ENCODE data around the gene SH3GL2.
"Not testable (repeated sequence)": the region's sequence is repeated elsewhere in the genome, so short reads cannot be mapped to it uniquely, and the experiment has no call there.

Gene SH3GL2

DNA sequence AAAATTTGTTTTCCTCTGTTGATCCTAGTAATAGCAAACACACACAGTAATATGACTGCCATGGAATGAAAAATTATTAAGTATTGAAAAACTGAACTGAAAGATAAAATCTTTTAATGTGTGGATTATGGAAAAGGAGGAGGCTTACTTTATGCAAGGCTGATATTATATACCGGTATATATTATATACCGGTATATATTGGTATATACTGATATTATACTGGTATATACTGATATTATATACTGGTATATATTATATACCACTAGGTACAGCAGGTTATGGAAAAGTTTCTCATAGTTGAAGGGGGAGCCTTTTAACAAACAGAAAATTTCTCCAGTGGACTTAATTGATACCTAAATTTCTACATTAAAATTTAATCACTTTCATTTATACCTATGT lies 181.4 kb downstream of the SH3GL2 start:
- DNase-seq: no peak

- DNase-seq: no peak
Observed at GRCh38 chr9:17761984-17762676, 183.3 kb downstream of the SH3GL2 start.

- DNase-seq: no peak
Observed at GRCh38 chr9:17764306-17764705, 185.4 kb downstream of the SH3GL2 start.

GRCh38 chr9:17765131-17765530 lies 186.3 kb downstream of the SH3GL2 start:
- DNase-seq: not testable (repeated sequence)

GRCh38 chr9:17772223-17772622 lies 193.4 kb downstream of the SH3GL2 start:
- no peak for DNase-seq

GRCh38 chr9:17775656-17776055 lies 196.8 kb downstream of the SH3GL2 start:
- no peak for DNase-seq

GRCh38 chr9:17776735-17777134 lies 197.9 kb downstream of the SH3GL2 start:
- DNase-seq: no peak

- no peak for DNase-seq
Observed at GRCh38 chr9:17777465-17777864, 198.6 kb downstream of the SH3GL2 start.

- no peak for DNase-seq
Observed at GRCh38 chr9:17782430-17783149, 203.7 kb downstream of the SH3GL2 start.

DNA sequence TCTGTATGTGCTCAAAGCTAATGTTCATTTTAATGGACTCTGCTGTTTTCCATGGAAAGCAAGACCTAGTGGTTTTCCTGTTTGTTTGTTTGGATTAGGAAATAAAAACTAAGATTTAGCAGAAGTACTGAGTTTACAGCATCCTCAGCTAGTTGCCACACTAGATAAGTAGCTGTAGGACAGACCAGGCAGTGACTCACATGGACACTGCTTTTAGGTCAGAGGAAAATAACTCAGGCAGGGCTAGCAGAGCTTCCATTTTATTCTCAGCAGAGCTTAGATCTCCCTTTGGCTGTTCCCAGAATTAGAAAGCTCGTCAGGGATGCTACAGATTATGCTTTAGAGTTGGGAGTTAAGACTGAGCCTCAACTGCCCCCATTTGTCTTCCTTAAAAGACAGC lies 204.4 kb downstream of the SH3GL2 start:
- DNase-seq: no peak

DNA sequence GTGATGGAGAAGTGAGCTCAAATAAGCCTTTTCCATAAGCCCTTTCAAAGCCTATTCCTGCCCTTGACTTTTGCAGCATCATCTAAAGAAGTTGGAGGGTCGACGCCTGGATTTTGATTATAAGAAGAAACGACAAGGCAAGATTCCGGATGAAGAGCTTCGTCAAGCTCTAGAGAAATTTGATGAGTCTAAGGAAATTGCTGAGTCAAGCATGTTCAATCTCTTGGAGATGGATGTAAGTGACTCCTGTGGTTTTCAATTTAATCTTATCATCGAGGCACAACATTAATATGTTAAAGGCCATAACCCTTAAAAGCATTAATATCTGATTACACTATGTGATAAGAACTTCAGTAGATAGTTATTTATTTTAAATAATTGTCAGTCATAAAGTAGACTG lies 210.4 kb downstream of the SH3GL2 start:
- DNase-seq: no peak

DNA sequence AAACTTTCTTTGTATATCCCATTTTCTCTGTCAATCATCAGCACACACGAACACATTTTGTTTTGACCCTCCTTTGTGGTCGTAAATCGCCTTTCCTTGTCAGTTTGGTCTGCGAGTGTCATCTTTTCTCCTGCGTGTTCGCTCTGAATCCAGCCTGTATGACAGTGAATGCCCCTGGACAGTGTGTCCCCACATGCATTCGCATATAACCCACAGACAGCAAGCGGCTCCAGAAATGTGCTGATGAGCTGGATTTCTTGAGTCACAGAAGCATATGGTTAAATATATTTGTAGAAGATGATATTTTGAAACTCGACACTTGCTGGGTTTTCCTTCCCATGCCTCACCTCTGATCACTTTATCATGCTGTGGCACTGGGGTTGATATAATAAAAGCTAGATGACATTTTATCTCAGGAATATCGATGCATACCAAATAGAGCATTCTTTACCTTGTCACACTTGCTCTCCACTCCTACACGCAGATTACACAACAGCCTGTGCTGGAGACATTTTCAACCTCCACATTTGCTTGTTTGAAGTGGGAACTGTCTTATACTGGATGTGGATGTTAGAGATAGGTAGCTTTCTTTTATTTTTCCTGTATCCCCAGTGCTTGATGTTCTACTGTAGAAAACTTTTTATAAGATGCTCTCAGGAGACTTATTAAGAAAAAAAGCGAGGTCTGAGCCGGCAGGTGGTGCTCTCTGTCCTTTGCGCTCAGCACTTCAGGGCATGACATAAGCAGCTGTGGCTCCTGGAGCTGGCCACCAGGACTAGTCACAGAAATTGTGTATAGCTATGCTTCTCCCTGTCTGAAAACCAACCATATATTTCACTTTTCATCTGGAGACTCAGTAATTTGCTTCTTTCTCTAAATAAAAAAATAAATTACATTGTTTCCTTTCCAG lies 215.1 kb downstream of the SH3GL2 start:
- DNase-seq: no peak

- no peak for DNase-seq
Observed at GRCh38 chr9:17795744-17796143, 216.9 kb downstream of the SH3GL2 start.

DNA sequence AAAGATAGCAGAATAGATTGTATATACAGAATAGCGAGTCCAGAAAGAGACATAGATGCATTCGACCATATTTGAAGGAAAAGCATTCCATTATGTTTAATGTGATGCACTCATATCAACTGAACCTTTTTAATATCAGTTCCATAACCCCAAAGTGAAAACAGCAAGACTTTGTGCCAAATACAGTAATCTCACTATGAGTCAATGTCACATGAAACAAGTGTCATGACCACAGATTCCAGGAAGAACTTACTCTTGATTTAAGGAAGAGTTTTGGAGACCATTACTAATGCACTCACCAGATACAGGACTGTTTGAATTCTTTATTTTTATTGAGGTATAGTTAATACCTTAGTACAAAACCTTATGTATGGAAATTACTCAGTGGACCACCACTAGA lies 220.5 kb downstream of the SH3GL2 start:
- DNase-seq: no peak

GRCh38 chr9:17800418-17800817 lies 221.6 kb downstream of the SH3GL2 start:
- DNase-seq: no peak

DNA sequence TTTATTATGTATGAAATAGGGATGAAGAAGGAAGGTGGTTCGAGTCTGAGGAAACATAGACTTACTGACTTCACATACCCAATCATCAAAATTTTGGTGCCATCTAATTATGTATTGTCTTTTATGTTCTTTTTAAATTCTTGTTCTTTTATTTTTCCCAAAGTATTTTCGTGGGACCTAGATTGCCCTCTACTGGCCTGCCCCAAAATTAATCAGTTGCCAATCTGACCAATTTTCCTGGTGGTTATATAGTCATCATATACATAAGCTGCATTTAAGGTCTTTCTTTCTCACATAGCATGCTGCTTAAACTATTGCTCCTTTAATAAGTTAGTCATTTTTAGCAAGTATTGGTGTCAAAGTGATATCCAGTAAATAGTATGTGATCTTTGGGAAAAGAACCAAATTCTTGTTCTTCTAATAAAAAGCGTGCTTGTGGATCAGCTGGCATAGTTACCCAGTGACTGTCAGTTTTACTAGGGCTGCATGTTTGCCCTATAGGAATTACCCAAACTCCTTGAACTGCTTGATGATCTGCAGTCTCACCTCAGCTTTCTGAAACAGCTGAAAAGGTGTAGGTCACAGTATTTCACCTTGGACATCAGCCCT lies 223.5 kb downstream of the SH3GL2 start:
- DNase-seq: no peak

DNA sequence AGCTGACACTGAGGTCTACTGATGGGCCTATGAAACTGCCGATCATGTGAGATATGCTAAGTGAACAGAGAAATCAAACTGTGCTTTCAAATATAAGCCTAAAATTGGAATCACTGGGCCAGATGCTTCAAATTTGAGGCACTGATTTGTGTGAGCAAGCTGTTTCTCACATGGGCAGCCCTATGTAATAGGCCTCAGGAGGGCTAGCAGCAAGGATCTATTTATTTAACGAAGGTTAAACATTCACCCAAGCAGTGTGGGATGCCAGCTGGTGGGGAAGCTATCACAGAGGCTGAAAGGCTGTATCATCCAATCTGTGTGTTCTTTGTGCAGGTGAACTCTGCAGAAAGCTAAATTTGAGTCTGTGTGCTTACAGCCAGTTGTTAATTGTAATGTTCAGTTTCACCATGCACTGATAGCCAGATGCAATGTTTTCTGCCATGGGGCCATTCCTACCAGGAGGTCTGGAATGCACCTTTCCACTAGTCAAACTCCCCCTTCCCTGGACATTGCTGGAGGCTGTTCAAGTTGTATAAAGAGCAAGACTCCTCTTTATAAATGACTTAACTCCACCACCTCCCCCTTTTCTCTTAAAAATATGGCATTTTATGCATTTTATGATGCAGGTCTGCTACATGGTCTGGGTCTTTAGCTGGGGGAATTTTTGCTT lies 228.9 kb downstream of the SH3GL2 start:
- no peak for DNase-seq

- no peak for DNase-seq
Observed at GRCh38 chr9:17810317-17810716, 231.5 kb downstream of the SH3GL2 start.

DNA sequence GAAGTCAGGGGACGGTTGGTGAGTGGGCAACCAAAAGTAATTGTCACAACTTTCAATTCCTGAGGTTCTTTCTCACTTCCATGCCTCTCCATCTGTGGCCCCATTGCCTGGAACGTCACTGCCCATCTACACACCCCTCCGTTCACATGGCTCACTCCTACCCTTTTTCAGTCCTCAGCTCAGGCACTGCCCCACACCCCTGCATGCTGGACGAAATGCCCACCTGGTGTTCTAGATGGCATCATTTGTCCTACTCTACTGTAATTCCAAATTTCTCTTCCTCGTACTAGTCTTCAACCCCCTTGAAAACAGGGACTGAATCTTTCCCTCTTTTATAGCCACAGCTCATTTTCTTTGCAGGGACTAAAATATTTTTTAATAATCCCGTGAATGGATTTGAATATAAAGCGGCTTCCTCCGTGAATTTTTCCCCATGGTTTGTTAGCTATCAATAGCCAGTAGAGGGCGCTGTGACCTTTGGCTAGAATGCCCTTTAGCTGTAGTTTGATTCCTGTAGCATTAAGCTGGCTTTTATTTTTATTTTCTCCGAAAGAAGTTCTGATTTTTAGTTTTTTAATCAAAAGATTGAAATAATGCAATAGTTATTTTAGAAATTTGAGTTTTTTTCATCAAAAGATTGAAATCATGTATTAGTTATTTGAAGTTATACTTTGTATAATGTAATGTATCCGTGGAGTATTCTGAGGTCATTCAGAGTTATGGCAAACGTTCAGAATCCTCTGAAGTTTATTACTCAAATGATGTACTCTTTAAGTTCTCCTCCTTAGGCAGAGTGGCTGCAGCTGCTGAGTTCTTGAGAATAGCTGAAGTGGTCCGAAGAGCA lies 232.1 kb downstream of the SH3GL2 start:
- no peak for DNase-seq

GRCh38 chr9:17813798-17814197 lies 234.9 kb downstream of the SH3GL2 start:
- DNase-seq: no peak

- no peak for DNase-seq
Observed at GRCh38 chr9:17816431-17817027, 237.7 kb downstream of the SH3GL2 start.

Measured in activated gamma-delta T cell treated with Interleukin-2 at 50 U/mL for 16 hours (primary cell).